Hepatocyte (in vitro differentiated cells): ENCODE results near the gene LRBA. TPM values are rescaled to one million over a fixed set of nuclear protein-coding genes. Genes with fewer than 3 reads are reported as not detected.

ENCODE experiments used
- DNase-seq: peaks from one replicate; pipeline ENCODE4 v3.0.0-alpha.2; 2016; ENCODE audit warnings: low spot score
- H2AFZ ChIP-seq: fragments of 200-600 bp; sonication (generic); 2 replicates; pipeline ENCODE4 v1.6.0; 2016; ENCODE audit warnings: antibody characterized with exemption, mild to moderate bottlenecking
- H3K27ac ChIP-seq: fragments of 200-600 bp; sonication (generic); 2 replicates; pipeline ENCODE4 v1.5.1; 2016; ENCODE audit warnings: mild to moderate bottlenecking
- H3K27me3 ChIP-seq: fragments of 200-600 bp; sonication (generic); 2 replicates; pipeline ENCODE4 v1.6.1; 2016
- H3K36me3 ChIP-seq: fragments of 200-600 bp; sonication (generic); replicated peaks from 2 replicates; pipeline ENCODE4 v1.5.1; 2016; ENCODE audit warnings: low read depth; ENCODE audit not compliant: insufficient read depth
- H3K4me1 ChIP-seq: fragments of 200-600 bp; sonication (generic); 2 replicates; pipeline ENCODE4 v1.5.1; 2016; ENCODE audit warnings: mild to moderate bottlenecking, moderate library complexity; ENCODE audit not compliant: insufficient read depth
- H3K4me2 ChIP-seq: fragments of 200-600 bp; sonication (generic); 2 replicates; pipeline ENCODE4 v1.6.0; 2016
- H3K4me3 ChIP-seq: fragments of 200-600 bp; sonication (generic); 2 replicates; pipeline ENCODE4 v1.5.1; 2016; ENCODE audit warnings: mild to moderate bottlenecking
- H3K79me2 ChIP-seq: fragments of 200-600 bp; sonication (generic); 2 replicates; pipeline ENCODE4 v1.6.0; 2017; ENCODE audit warnings: mild to moderate bottlenecking
- H3K9me2 ChIP-seq: fragments of 200-600 bp; sonication (generic); replicated peaks from 2 replicates; pipeline ENCODE4 v1.6.0; 2017; ENCODE audit warnings: mild to moderate bottlenecking; ENCODE audit not compliant: insufficient read depth
- H3K9me3 ChIP-seq: fragments of 200-600 bp; sonication (generic); 2 replicates; pipeline ENCODE4 v1.5.1; 2016; ENCODE audit warnings: low read depth, mild to moderate bottlenecking
- H4K20me1 ChIP-seq: fragments of 200-600 bp; sonication (generic); 2 replicates; pipeline ENCODE4 v1.6.0; 2016; ENCODE audit warnings: mild to moderate bottlenecking; ENCODE audit not compliant: insufficient read depth, poor library complexity, severe bottlenecking
- CTCF ChIP-seq: fragments of 200-600 bp; sonication (generic); IDR thresholded peaks from 2 replicates; pipeline ENCODE4 v1.5.1; 2016; ENCODE audit warnings: antibody characterized with exemption, mild to moderate bottlenecking; ENCODE audit not compliant: poor library complexity
- EZH2 ChIP-seq: fragments of 200-600 bp; sonication (generic); IDR thresholded peaks from 2 replicates; pipeline ENCODE4 v1.6.1; 2016; ENCODE audit warnings: antibody characterized with exemption, mild to moderate bottlenecking, borderline replicate concordance
- EZH2phosphoT487 ChIP-seq: fragments of 200-600 bp; sonication (generic); IDR thresholded peaks from one replicate; pipeline ENCODE4 v1.6.1; 2018; ENCODE audit warnings: antibody characterized with exemption, mild to moderate bottlenecking, low read depth, moderate library complexity; ENCODE audit not compliant: unreplicated experiment, severe bottlenecking
- WGBS: methylation state at CpG from one replicate; pipeline ENCODE4 v1.1.6; 2016; ENCODE audit warnings: low lambda C conversion rate; ENCODE audit errors: missing lambda C conversion rate; 5-methylcytosine and 5-hydroxymethylcytosine counted together
- polyA plus RNA-seq: library from polyadenylated mRNA; unstranded; fragments of >200 nt; fragmentation: Nextera tagmentation; extraction: Ambion mirVana; gene quantifications from 2 replicates; pipeline ENCODE4 v1.2.1, GENCODE V29; 2016
- total RNA-seq: library from RNA; depleted of rRNA; stranded (reverse); fragments of >200 nt; gene quantifications from 2 replicates; pipeline ENCODE4 v1.2.3, GENCODE V29; 2014

LRBA gene
- total and polyA plus RNA-seq, 2 experiments from 2014 or later: 14.1 to 69.4 TPM

DNA sequence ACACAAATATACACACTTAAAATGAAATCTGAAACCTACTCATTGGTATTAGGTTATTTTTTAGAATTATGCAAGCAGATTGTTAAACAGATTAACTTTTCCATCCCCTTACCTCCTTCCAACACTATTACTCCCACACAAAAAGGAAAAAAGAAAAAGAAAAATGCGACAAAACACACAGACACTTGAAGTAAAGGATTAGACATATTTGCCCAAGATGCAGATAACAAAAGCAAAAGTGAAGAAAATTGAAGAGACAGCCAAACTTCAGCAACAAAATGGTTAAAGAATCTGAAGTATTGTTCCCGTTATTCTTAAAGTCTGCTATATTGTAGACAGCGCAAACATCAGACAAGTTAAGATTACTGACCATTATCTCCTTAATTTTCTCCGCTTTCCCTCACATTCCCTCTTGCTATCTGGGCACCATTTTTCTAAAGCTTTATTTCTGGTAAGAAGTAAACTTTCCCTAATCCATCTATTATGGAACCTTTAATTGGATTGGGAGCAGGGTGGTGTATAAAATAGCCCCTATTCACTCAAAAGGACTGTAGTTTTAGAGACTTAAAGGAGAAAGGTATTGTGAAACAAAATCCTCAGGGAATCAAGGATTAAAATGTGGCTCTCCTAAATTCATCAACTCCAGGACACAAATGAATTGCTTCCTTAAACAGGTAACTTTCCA is 467.8 kb downstream of the LRBA start:
- no peaks in the 10 kb centered on the region for H3K79me2 ChIP-seq
- no peaks in the 10 kb centered on the region for H3K9me2 ChIP-seq
- no peaks in the 10 kb centered on the region for H3K9me3 ChIP-seq
- peaks cover 3% of the 10 kb centered on the region for H4K20me1 ChIP-seq
- H3K4me3 ChIP-seq: no peak overlapping the region
- TF ChIP-seq CTCF (no peak), EZH2 (no peak), EZH2phosphoT487 (no peak)
- H3K36me3 ChIP-seq: no peaks in the 10 kb centered on the region
- WGBS: 59% methylated on average over 4 of the region's 4 CpGs
- no peaks in the 10 kb centered on the region for H3K4me1 ChIP-seq
- no peak overlapping the region for H3K27ac ChIP-seq
- H2AFZ ChIP-seq: no peak overlapping the region
- DNase-seq: no peak
- no peak overlapping the region for H3K4me2 ChIP-seq
- no peaks in the 10 kb centered on the region for H3K27me3 ChIP-seq

DNA sequence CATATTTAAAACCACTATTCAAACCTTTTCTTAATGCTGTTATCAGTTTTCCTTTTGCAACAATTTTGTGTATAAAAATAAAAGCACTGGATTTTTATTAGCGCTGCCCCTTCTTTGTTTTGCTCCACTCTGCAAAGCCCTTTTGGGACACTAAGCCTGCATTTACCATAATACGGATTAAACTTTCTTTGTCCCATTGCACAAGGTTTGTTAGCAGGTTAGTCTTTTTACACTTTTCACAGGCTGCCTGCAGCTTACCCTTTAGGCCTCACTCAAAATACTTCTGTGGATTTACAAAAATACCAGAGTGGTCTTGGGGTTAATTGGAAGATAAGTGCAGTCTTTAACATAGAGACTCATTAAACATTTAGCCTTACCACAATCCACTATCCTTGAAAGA is 468.8 kb downstream of the LRBA start:
- no peak overlapping the region for H2AFZ ChIP-seq
- H3K4me1 ChIP-seq: no peaks in the 10 kb centered on the region
- no peak overlapping the region for H3K4me3 ChIP-seq
- TF ChIP-seq EZH2: no peak
- TF ChIP-seq EZH2phosphoT487: no peak
- no peak for TF ChIP-seq CTCF
- 72% methylated on average over 2 of the region's 2 CpGs for WGBS
- H4K20me1 ChIP-seq: peaks cover 3% of the 10 kb centered on the region
- H3K27me3 ChIP-seq: no peaks in the 10 kb centered on the region
- no peak for DNase-seq
- H3K36me3 ChIP-seq: no peaks in the 10 kb centered on the region
- H3K79me2 ChIP-seq: no peaks in the 10 kb centered on the region
- H3K9me3 ChIP-seq: no peaks in the 10 kb centered on the region
- no peaks in the 10 kb centered on the region for H3K9me2 ChIP-seq
- no peak overlapping the region for H3K4me2 ChIP-seq
- H3K27ac ChIP-seq: no peak overlapping the region

DNA sequence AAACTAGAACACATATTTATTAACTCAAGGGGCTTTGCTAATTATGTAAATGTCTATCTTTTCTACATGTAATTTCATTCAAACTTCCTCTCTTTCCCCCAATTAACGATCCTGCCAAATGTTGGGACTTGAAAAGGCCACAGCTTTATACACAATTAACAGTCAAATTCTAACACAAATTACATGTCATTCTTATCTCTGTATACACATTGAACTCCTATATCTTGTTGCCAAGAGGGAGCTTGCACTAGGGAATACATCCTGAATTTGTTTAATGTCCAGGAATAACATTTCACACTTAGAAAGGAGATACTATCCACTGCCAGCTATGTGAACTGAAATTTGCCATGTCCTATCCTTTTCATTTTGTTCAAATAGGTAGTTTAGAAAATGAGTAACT is 472.0 kb downstream of the LRBA start:
- no peak overlapping the region for H2AFZ ChIP-seq
- H3K79me2 ChIP-seq: no peaks in the 10 kb centered on the region
- TF ChIP-seq EZH2phosphoT487: no peak
- no peak for TF ChIP-seq EZH2
- no peak for TF ChIP-seq CTCF
- no peaks in the 10 kb centered on the region for H3K4me1 ChIP-seq
- no peak for DNase-seq
- H3K9me3 ChIP-seq: no peaks in the 10 kb centered on the region
- no peaks in the 10 kb centered on the region for H4K20me1 ChIP-seq
- no peaks in the 10 kb centered on the region for H3K27me3 ChIP-seq
- H3K27ac ChIP-seq: no peak overlapping the region
- WGBS: 80% methylated on average over 1 of the region's 1 CpG
- no peaks in the 10 kb centered on the region for H3K36me3 ChIP-seq
- H3K9me2 ChIP-seq: no peaks in the 10 kb centered on the region
- no peak overlapping the region for H3K4me3 ChIP-seq
- no peak overlapping the region for H3K4me2 ChIP-seq
